Measurements from ENCODE around the gene SHOX. TPM values are rescaled to one million over a fixed set of nuclear protein-coding genes. Genes with fewer than 3 reads are reported as not detected.

SHOX gene
- not detected in 2 replicates for polyA plus RNA-seq (2011; rRNA removed)
- not detected in 2 replicates for polyA plus RNA-seq (2012; cell fraction: cytosol; rRNA removed)
- polyA plus RNA-seq (2012; cell fraction: nucleus; rRNA removed), result 0.04 TPM in 1 of 2 replicates, not detected in the other
- polyA plus RNA-seq (2017; fragmentation: RNase III; extraction: RNeasy Plus Mini Kit Qiagen cat#74134 plus additional on column Dnase treatment), result not detected in 3 replicates
- not detected in 2 replicates for polyA minus RNA-seq (2011; rRNA and poly(A)+ RNA removed)

GRCh38 chrX:630612-631496 lies at the start of gene SHOX:
Gene SHOX, plus strand, starts transcription at chrX:630791. Its CDS starts 107 bp downstream, at chrX:630898.
- Histone ChIP-seq H3K4me3 (no peak within 1 kb of the TSS), H3K4me1 (0 out of 3 replicates have a peak, but pooled peaks cover 2% of the 10 kb centered on the region), H3K9me3 (no peaks in the 10 kb centered on the region), H3K4me2 (no peak within 1 kb of the TSS), H3K27ac (no peak within 1 kb of the TSS)
- no peak for TF ChIP-seq POLR2AphosphoS2 (conservative IDR thresholded peaks at IDR 0.05; ENCODE audit: low read length)
- 42% methylated on average over 74 of the region's 84 CpGs for WGBS (ENCODE audit: missing lambda C conversion rate)
- no peak for ATAC-seq
- FAIRE-seq, result no peak
- CTCF ChIA-PET, result no interaction called here
- peak in 1 of 2 experiments; percentile 20 for DNase-seq (ENCODE audit: low read depth in 1 of 2, low spot score in 1 of 2)
- POLR2A ChIA-PET, result no interaction called here

- no peak overlapping the region for H3K4me3 ChIP-seq
- FAIRE-seq (no peak), DNase-seq (ENCODE audit: low read depth in 1 of 2, low spot score in 1 of 2) (no peak), ATAC-seq (no peak)
- WGBS (ENCODE audit: missing lambda C conversion rate), result 37% methylated on average over 1 of the region's 1 CpG
- no peaks in the 10 kb centered on the region for H3K4me1 ChIP-seq
- H3K4me2 ChIP-seq, result no peak overlapping the region
- H3K9me3 ChIP-seq, result no peaks in the 10 kb centered on the region
- ChIA-PET CTCF (no interaction called here), POLR2A (no interaction called here)
- no peak overlapping the region for H3K27ac ChIP-seq
- TF ChIP-seq PHF8 (IDR thresholded peaks at IDR 0.05; ENCODE audit: borderline replicate concordance, low read depth) (no peak), CBX2 (IDR thresholded peaks at IDR 0.05; ENCODE audit: borderline replicate concordance, low read depth) (no peak), ZNF302 (CRISPR knock-in tag; IDR thresholded peaks at IDR 0.05) (no peak), JUNB (IDR thresholded peaks at IDR 0.05) (no peak), HOXA7 (CRISPR knock-in tag; IDR thresholded peaks at IDR 0.05) (no peak)
Observed at GRCh38 chrX:581066-581465, 49.5 kb upstream of the SHOX start.

DNA sequence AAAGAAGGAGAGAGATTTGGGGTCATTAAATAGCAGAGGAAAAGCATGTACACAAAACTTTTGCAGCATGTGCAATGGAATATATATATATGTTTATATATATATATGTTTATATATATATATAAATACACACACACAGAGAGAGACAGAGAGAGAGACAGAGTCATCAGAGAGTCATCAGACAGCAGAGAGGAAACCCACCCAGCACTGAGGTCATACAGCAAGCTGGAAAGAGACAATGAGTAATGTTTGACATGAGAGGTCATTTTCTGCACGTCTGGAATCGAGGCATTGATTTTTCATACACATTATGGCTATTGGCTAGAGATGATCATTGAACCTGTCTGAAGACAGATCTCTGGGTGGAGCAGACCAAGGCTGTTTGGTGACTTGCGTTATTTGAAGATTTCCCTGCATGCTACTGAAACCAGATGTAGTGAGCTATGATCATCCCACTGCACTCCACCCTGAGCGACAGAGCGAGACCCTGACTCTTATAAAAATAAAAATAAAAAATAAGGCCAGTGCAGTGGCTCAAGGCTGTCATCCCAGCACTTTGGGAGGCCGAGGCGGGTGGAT lies 48.8 kb upstream of the SHOX start:
- ATAC-seq (peak in 1 of 2 experiments; percentile 54; a peak in 2 of 6 replicates), FAIRE-seq (no peak), DNase-seq (ENCODE audit: low read depth in 1 of 2, low spot score in 1 of 2) (peak in 1 of 2 experiments; percentile 48)
- no peaks in the 10 kb centered on the region for H3K4me1 ChIP-seq
- H3K4me3 ChIP-seq, result no peak overlapping the region
- 39% methylated on average over 7 of the region's 7 CpGs for WGBS (ENCODE audit: missing lambda C conversion rate)
- H3K9me3 ChIP-seq, result no peaks in the 10 kb centered on the region
- H3K27ac ChIP-seq, result no peak overlapping the region
- no peak for TF ChIP-seq KDM5A (IDR thresholded peaks at IDR 0.05)
- no peak for TF ChIP-seq CBX2 (IDR thresholded peaks at IDR 0.05; ENCODE audit: borderline replicate concordance, low read depth)
- TF ChIP-seq NPAS2 (CRISPR knock-in tag; IDR thresholded peaks at IDR 0.05; ENCODE audit: borderline replicate concordance), result no peak
- TF ChIP-seq HMGXB4 (CRISPR knock-in tag; IDR thresholded peaks at IDR 0.05; ENCODE audit: borderline replicate concordance), result no peak
- no peak for TF ChIP-seq ZFP36 (IDR thresholded peaks at IDR 0.05; ENCODE audit: borderline replicate concordance, partially characterized antibody)
- H3K4me2 ChIP-seq, result no peak overlapping the region
- CTCF ChIA-PET, result no interaction called here
- POLR2A ChIA-PET, result no interaction called here

DNA sequence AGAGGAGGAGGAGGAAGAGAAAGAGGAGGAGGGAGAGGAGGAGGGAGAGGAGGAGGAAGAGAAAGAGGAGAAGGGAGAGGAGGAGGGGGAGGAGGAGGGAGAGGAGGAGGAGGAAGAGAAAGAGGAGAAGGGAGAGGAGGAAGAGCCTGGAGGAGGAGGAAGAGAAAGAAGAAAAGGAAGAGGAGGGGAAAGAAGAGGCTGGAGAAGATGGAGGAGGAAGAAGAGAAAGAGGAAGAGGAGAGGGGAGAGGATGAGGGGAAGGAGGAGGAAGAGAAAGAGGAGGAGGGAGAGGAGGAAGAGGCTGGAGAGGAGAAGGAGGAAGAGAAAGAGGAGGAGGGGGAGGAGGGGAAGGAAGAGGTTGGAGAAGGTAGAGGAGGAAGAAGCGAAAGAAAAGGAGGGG lies 46.0 kb upstream of the SHOX start:
- WGBS (ENCODE audit: missing lambda C conversion rate), result 22% methylated on average over 1 of the region's 1 CpG
- Histone ChIP-seq H3K9me3 (no peaks in the 10 kb centered on the region), H3K4me3 (no peak overlapping the region), H3K4me2 (no peak overlapping the region), H3K27ac (no peak overlapping the region), H3K4me1 (no peaks in the 10 kb centered on the region)
- FAIRE-seq (no peak), DNase-seq (ENCODE audit: low read depth in 1 of 2, low spot score in 1 of 2) (no peak), ATAC-seq (no peak)
- ChIA-PET POLR2A (no interaction called here), CTCF (no interaction called here)
- TF ChIP-seq CBX2 (IDR thresholded peaks at IDR 0.05; ENCODE audit: borderline replicate concordance, low read depth), result no peak
